Measurements from ENCODE around the gene P4HA3. TPM values are rescaled to one million over a fixed set of nuclear protein-coding genes. Genes with fewer than 3 reads are reported as not detected.
A peak's percentile ranks its signal among the peaks of the same experiment; 100 is the strongest.

Gene P4HA3
- total RNA-seq, 4 donors from 2014 or later = 0.71 to 2.1 (median 1.1) TPM

- TF ChIP-seq, protein P1, sequence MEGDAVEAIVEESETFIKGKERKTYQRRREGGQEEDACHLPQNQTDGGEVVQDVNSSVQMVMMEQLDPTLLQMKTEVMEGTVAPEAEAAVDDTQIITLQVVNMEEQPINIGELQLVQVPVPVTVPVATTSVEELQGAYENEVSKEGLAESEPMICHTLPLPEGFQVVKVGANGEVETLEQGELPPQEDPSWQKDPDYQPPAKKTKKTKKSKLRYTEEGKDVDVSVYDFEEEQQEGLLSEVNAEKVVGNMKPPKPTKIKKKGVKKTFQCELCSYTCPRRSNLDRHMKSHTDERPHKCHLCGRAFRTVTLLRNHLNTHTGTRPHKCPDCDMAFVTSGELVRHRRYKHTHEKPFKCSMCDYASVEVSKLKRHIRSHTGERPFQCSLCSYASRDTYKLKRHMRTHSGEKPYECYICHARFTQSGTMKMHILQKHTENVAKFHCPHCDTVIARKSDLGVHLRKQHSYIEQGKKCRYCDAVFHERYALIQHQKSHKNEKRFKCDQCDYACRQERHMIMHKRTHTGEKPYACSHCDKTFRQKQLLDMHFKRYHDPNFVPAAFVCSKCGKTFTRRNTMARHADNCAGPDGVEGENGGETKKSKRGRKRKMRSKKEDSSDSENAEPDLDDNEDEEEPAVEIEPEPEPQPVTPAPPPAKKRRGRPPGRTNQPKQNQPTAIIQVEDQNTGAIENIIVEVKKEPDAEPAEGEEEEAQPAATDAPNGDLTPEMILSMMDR (IDR thresholded peaks at IDR 0.05) = no peak
- TF ChIP-seq EP300 (IDR thresholded peaks at IDR 0.05) (no peak), POLR2AphosphoS5 (IDR thresholded peaks at IDR 0.05) (no peak), POLR2A (IDR thresholded peaks at IDR 0.05; ENCODE audit: low read depth) (no peak)
- H3K27ac ChIP-seq (replicated peaks in 1 of 4) = peak overlapping the region; percentile 66 to 74 (median 72)
- WGBS = 70% methylated on average over 5 of the region's 5 CpGs
- H3K27me3 ChIP-seq = no peaks in the 10 kb centered on the region
- peaks cover 0 to 43% (median 29%) of the 10 kb centered on the region in 4 donors for H3K4me1 ChIP-seq
- no peaks in the 10 kb centered on the region for H3K36me3 ChIP-seq
- no peak overlapping the region for H3K4me3 ChIP-seq
- DNase-seq (ENCODE audit: extremely low spot score) = no peak
- H3K9me3 ChIP-seq = no peaks in the 10 kb centered on the region
- intact Hi-C loops (cut with DNase I) = loop anchor here (5.0 kb wide), 1 partner anchor 43 kb away; no protein-coding TSS in a partner anchor
Measured at GRCh38 chr11:74279256-74279655, 32.2 kb downstream of the P4HA3 start.

GRCh38 chr11:74278721-74279161 is 32.7 kb downstream of the P4HA3 start:
- peak; percentile 93 for DNase-seq (ENCODE audit: extremely low spot score)
- intact Hi-C loops (cut with DNase I) = loop anchor here (5.0 kb wide), 1 partner anchor 44 kb away; no protein-coding TSS in a partner anchor

DNA sequence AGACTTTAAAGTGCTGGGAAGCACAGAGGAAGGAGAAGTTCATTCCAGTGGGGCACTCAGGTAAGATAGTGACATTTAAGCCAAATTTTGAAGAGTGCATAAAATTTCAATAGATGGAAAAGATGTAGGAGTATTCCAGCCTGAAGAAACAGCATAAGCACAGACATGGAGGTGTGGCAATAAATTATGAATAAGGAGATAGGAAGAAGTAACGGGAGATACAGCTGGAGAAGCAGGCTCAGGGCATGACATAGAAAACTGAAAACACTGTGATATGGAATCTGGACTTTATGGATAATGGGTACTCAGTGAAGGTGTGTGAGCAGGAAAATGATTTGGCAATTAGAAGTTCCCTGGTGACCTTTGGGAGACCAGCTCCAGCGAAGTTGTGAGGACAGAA is 33.3 kb downstream of the P4HA3 start:
- 93% methylated on average over 2 of the region's 2 CpGs for WGBS
- no peak overlapping the region for H3K4me3 ChIP-seq
- no peaks in the 10 kb centered on the region for H3K27me3 ChIP-seq
- no peak for DNase-seq (ENCODE audit: extremely low spot score)
- no peaks in the 10 kb centered on the region for H3K36me3 ChIP-seq
- TF ChIP-seq, protein P1 (IDR thresholded peaks at IDR 0.05) = no peak
- no peak for TF ChIP-seq POLR2AphosphoS5 (IDR thresholded peaks at IDR 0.05)
- no peak for TF ChIP-seq EP300 (IDR thresholded peaks at IDR 0.05)
- no peak for TF ChIP-seq POLR2A (IDR thresholded peaks at IDR 0.05; ENCODE audit: low read depth)
- H3K4me1 ChIP-seq = peaks cover 0 to 32% (median 24%) of the 10 kb centered on the region in 4 donors
- no peaks in the 10 kb centered on the region for H3K9me3 ChIP-seq
- intact Hi-C loops (cut with DNase I) = loop anchor here (5.0 kb wide), 1 partner anchor 44 kb away; no protein-coding TSS in a partner anchor
- H3K27ac ChIP-seq (replicated peaks in 1 of 4) = peak overlapping the region; percentile 66 to 74 (median 72)

More at GRCh38 chr11:74278721-74279161, 32.7 kb downstream of the P4HA3 start:
- no peaks in the 10 kb centered on the region for H3K9me3 ChIP-seq
- H3K36me3 ChIP-seq = no peaks in the 10 kb centered on the region
- H3K4me1 ChIP-seq = peaks cover 0 to 38% (median 27%) of the 10 kb centered on the region in 4 donors
- no peaks in the 10 kb centered on the region for H3K27me3 ChIP-seq
- TF ChIP-seq, protein P1 (IDR thresholded peaks at IDR 0.05) = no peak
- TF ChIP-seq EP300 (IDR thresholded peaks at IDR 0.05) (no peak), POLR2AphosphoS5 (IDR thresholded peaks at IDR 0.05) (peak; percentile 47 to 53), POLR2A (IDR thresholded peaks at IDR 0.05; ENCODE audit: low read depth) (no peak)
- no peak overlapping the region for H3K4me3 ChIP-seq
- 29% methylated on average over 1 of the region's 1 CpG for WGBS
- H3K27ac ChIP-seq (replicated peaks in 1 of 4) = peak overlapping the region; percentile 66 to 74 (median 72)

- Histone ChIP-seq H3K36me3 (no peaks in the 10 kb centered on the region), H3K9me3 (no peaks in the 10 kb centered on the region), H3K27me3 (no peaks in the 10 kb centered on the region), H3K4me1 (peaks cover 0 to 21% (median 16%) of the 10 kb centered on the region in 4 donors), H3K27ac (replicated peaks in 1 of 4) (no peak overlapping the region), H3K4me3 (no peak overlapping the region)
- WGBS = 79% methylated on average over 2 of the region's 2 CpGs
- TF ChIP-seq POLR2A (IDR thresholded peaks at IDR 0.05; ENCODE audit: low read depth) (no peak), POLR2AphosphoS5 (IDR thresholded peaks at IDR 0.05) (no peak), EP300 (IDR thresholded peaks at IDR 0.05) (no peak)
- TF ChIP-seq, protein P1 (IDR thresholded peaks at IDR 0.05) = no peak
- intact Hi-C loops (cut with DNase I) = loop anchor here (5.0 kb wide), 1 partner anchor 46 kb away; no protein-coding TSS in a partner anchor
- DNase-seq (ENCODE audit: extremely low spot score) = no peak
Measured at GRCh38 chr11:74276581-74276980, 34.9 kb downstream of the P4HA3 start.

Measured in esophagus muscularis mucosa (tissue), 4 donors.